ENCODE data around the gene NSMF. TPM values are rescaled to one million over a fixed set of nuclear protein-coding genes. Genes with fewer than 3 reads are reported as not detected.

NSMF gene
- total and polyA plus RNA-seq, 4 donors, result 13.8 to 39.8 (median 30.1) TPM

- Histone ChIP-seq H3K4me3 (no peak overlapping the region), H3K36me3 (ENCODE audit: control insufficient read depth in 4 of 4, insufficient read depth in 4 of 4, low read length in 4 of 4) (peaks cover 0 to 1% (median 0%) of the 10 kb centered on the region in 4 donors), H3K9ac (ENCODE audit: insufficient read depth in 1 of 2, low read length in 2 of 2) (peak overlapping the region in 1 of 2 donors; percentile 49), H3K27ac (ENCODE audit: low read depth in 1 of 2, low read length in 1 of 2) (no peak overlapping the region), H3K27me3 (ENCODE audit: control insufficient read depth in 3 of 3, insufficient read depth in 3 of 3, low read length in 2 of 3) (no peaks in the 10 kb centered on the region), H3K9me3 (ENCODE audit: control insufficient read depth in 4 of 4, insufficient read depth in 3 of 4, low read length in 3 of 4) (no peaks in the 10 kb centered on the region), H3K4me1 (ENCODE audit: control insufficient read depth in 5 of 5, insufficient read depth in 5 of 5, low read length in 5 of 5) (peaks cover 0 to 13% (median 8%) of the 10 kb centered on the region in 5 donors)
- DNase-seq, result peak in 1 of 3 donors; percentile 63
- ATAC-seq (ENCODE audit: insufficient read depth, low FRiP score), result no peak
- TF ChIP-seq CTCF (IDR thresholded peaks at IDR 0.05; ENCODE audit: control extremely low read depth, extremely low read depth), result no peak
- WGBS, 2 donors, result 84 to 91% methylated on average over 41 of the region's 41 CpGs
Observed at GRCh38 chr9:137487454-137488326, 28.6 kb upstream of the NSMF start.

GRCh38 chr9:137486545-137487453 is 27.7 kb upstream of the NSMF start:
- no peaks in the 10 kb centered on the region for H3K27me3 ChIP-seq (ENCODE audit: control insufficient read depth in 3 of 3, insufficient read depth in 3 of 3, low read length in 2 of 3)
- peaks cover 0 to 13% (median 8%) of the 10 kb centered on the region in 5 donors for H3K4me1 ChIP-seq (ENCODE audit: control insufficient read depth in 5 of 5, insufficient read depth in 5 of 5, low read length in 5 of 5)
- no peaks in the 10 kb centered on the region for H3K9me3 ChIP-seq (ENCODE audit: control insufficient read depth in 4 of 4, insufficient read depth in 3 of 4, low read length in 3 of 4)
- ATAC-seq (ENCODE audit: insufficient read depth, low FRiP score) (no peak), DNase-seq (no peak)
- no peak overlapping the region for H3K4me3 ChIP-seq
- no peak overlapping the region for H3K9ac ChIP-seq (ENCODE audit: insufficient read depth in 1 of 2, low read length in 2 of 2)
- H3K27ac ChIP-seq (ENCODE audit: low read depth in 1 of 2, low read length in 1 of 2), result no peak overlapping the region
- H3K36me3 ChIP-seq (ENCODE audit: control insufficient read depth in 4 of 4, insufficient read depth in 4 of 4, low read length in 4 of 4), result peaks cover 0 to under 1% (median 0%) of the 10 kb centered on the region in 4 donors
- 87 to 88% methylated on average over 35 of the region's 35 CpGs for WGBS, 2 donors
- no peak for TF ChIP-seq CTCF (IDR thresholded peaks at IDR 0.05; ENCODE audit: control extremely low read depth, extremely low read depth)

GRCh38 chr9:137486141-137486490 is 27.0 kb upstream of the NSMF start:
- Histone ChIP-seq H3K9me3 (ENCODE audit: control insufficient read depth in 4 of 4, insufficient read depth in 3 of 4, low read length in 3 of 4) (no peaks in the 10 kb centered on the region), H3K27me3 (ENCODE audit: control insufficient read depth in 3 of 3, insufficient read depth in 3 of 3, low read length in 2 of 3) (no peaks in the 10 kb centered on the region), H3K4me1 (ENCODE audit: control insufficient read depth in 5 of 5, insufficient read depth in 5 of 5, low read length in 5 of 5) (peaks cover 0 to 13% (median 8%) of the 10 kb centered on the region in 5 donors), H3K4me3 (no peak overlapping the region), H3K36me3 (ENCODE audit: control insufficient read depth in 4 of 4, insufficient read depth in 4 of 4, low read length in 4 of 4) (no peaks in the 10 kb centered on the region), H3K9ac (ENCODE audit: insufficient read depth in 1 of 2, low read length in 2 of 2) (no peak overlapping the region), H3K27ac (ENCODE audit: low read depth in 1 of 2, low read length in 1 of 2) (no peak overlapping the region)
- TF ChIP-seq CTCF (IDR thresholded peaks at IDR 0.05; ENCODE audit: control extremely low read depth, extremely low read depth), result no peak
- WGBS, 2 donors, result 91 to 93% methylated on average over 15 of the region's 15 CpGs
- DNase-seq (no peak), ATAC-seq (ENCODE audit: insufficient read depth, low FRiP score) (no peak)

All from lung (tissue), 12 donors.